HCT116 (cell line): Measurements from ENCODE around the gene MLLT6.

Experiments
- CTCF ChIP-seq, 3 experiments: fragments of 200-600 bp in 1 of 3; sonication (generic) in 1 of 3; IDR thresholded peaks in 2 of 3; conservative IDR thresholded peaks in 1 of 3; 2 replicates each; pipeline ENCODE4 v1.5.1; 2012 to 2017; ENCODE audit warnings: low read depth in 2 of 3, low read length in 2 of 3, antibody characterized with exemption in 1 of 3, borderline replicate concordance in 1 of 3, control low read depth in 1 of 3, mild to moderate bottlenecking in 1 of 3, mixed read lengths in 1 of 3, mixed run types in 1 of 3, moderate library complexity in 1 of 3; ENCODE audit not compliant: insufficient read depth in 1 of 3
- JUND ChIP-seq: IDR thresholded peaks from 2 replicates; pipeline ENCODE4 v1.6.1; 2012
- POLR2AphosphoS5 ChIP-seq: IDR thresholded peaks from 2 replicates; pipeline ENCODE4 v1.6.1; 2011; ENCODE audit warnings: mild to moderate bottlenecking, low read depth, low read length, moderate library complexity
- SP1 ChIP-seq: IDR thresholded peaks from 2 replicates; pipeline ENCODE4 v1.6.1; 2012; ENCODE audit warnings: low read depth
- TF ChIP-seq, protein P1 (sequence below): IDR thresholded peaks from 2 replicates; pipeline ENCODE4 v1.6.1; 2012
- TF ChIP-seq, protein P2 (sequence below): IDR thresholded peaks from 2 replicates; pipeline ENCODE4 v1.6.1; 2012

DNA sequence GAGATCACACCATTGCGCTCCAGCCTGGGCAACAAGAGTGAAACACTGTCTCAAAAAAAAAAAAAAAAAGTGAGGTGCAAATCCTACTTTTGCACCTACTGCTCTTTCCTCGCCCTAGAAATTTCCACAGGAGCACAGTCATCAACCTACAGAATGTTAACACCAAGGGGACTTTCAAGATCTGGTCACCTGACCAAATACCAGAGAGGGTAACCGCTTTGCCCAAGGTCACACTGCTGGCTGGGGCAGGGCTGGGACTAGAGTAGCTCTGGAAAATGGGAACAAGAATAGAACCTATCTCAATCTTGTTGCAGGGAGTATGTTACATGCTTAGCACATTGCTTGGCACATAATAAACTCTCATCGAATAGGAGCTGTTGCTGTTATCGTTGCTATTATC is 6.3 kb upstream of the MLLT6 start:
- TF ChIP-seq, protein P1, sequence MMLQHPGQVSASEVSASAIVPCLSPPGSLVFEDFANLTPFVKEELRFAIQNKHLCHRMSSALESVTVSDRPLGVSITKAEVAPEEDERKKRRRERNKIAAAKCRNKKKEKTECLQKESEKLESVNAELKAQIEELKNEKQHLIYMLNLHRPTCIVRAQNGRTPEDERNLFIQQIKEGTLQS, result no peak
- TF ChIP-seq POLR2AphosphoS5 (no peak), CTCF (IDR thresholded peaks at IDR 0.05 in 2 of 3, conservative IDR thresholded peaks at IDR 0.05 in 1 of 3; ENCODE audit: borderline replicate concordance in 1 of 3, insufficient read depth in 1 of 3, low read depth in 2 of 3, low read length in 2 of 3) (no peak), JUND (no peak), SP1 (no peak)
- TF ChIP-seq, protein P2, sequence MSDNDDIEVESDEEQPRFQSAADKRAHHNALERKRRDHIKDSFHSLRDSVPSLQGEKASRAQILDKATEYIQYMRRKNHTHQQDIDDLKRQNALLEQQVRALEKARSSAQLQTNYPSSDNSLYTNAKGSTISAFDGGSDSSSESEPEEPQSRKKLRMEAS, result no peak
